GM20000 (cell line): ENCODE data around the gene BPIFB6.

Experiments used
- DNase-seq: peaks from one replicate; pipeline ENCODE4 v3.0.0; 2012; ENCODE audit warnings: low spot score
- CTCF ChIP-seq: IDR thresholded peaks from 2 replicates; pipeline ENCODE4 v1.5.1; 2012; ENCODE audit warnings: mild to moderate bottlenecking, control low read depth; ENCODE audit errors: extremely low read depth, missing control alignments

The BPIFB6 gene

GRCh38 chr20:33031531-33031930 is at the start of gene BPIFB6:
BPIFB6 (plus strand) TSS chr20:33031648; CDS start chr20:33031648, 0 bp downstream.
- no peak for DNase-seq
- TF ChIP-seq CTCF, result no peak

GRCh38 chr20:32982617-32983458 is 48.6 kb upstream of the BPIFB6 start:
- no peak for DNase-seq

GRCh38 chr20:32983459-32984112 is 47.9 kb upstream of the BPIFB6 start:
- DNase-seq, result no peak
- TF ChIP-seq CTCF, result no peak

More at GRCh38 chr20:32982617-32983458, 48.6 kb upstream of the BPIFB6 start:
- no peak for TF ChIP-seq CTCF

GRCh38 chr20:32984196-32984595 is 47.3 kb upstream of the BPIFB6 start:
- no peak for TF ChIP-seq CTCF
- no peak for DNase-seq

- no peak for TF ChIP-seq CTCF
- no peak for DNase-seq
These were observed 46.7 kb upstream of the BPIFB6 start for GRCh38 chr20:32984631-32985354.

- TF ChIP-seq CTCF, result no peak
- DNase-seq, result no peak
These were observed 45.9 kb upstream of the BPIFB6 start for GRCh38 chr20:32985596-32985995.
